Measurements from ENCODE around the gene ADAM11.

The ADAM11 gene

GRCh38 chr17:44759086-44759915, 513 bp downstream of the ADAM11 start:
- Histone ChIP-seq H3K79me2 (ENCODE audit: control insufficient read depth, insufficient read depth, low read length) (no peaks in the 10 kb centered on the region), H3K4me1 (ENCODE audit: control insufficient read depth, low read depth, low read length) (no peaks in the 10 kb centered on the region), H3K23ac (ENCODE audit: low read length) (peak overlapping the region; percentile 66), H3K4me3 (ENCODE audit: low read length) (no peak overlapping the region), H2BK5ac (ENCODE audit: low read length) (no peak overlapping the region), H3K9ac (ENCODE audit: low read length) (peak overlapping the region; percentile 19), H3K27me3 (ENCODE audit: insufficient read depth, low read length, poor library complexity) (peaks cover 14% of the 10 kb centered on the region), H2BK120ac (ENCODE audit: low read depth, low read length) (no peak overlapping the region), H4K8ac (ENCODE audit: low read depth, low read length) (no peak overlapping the region), H2BK15ac (replicated peaks; ENCODE audit: low read depth) (no peak overlapping the region), H3K4me2 (ENCODE audit: low read length) (peak overlapping the region; percentile 25), H2AK5ac (ENCODE audit: low read length) (no peak overlapping the region), H4K5ac (ENCODE audit: low read length) (no peak overlapping the region), H3K56ac (ENCODE audit: low read length) (peak overlapping the region; percentile 60), H3K36me3 (ENCODE audit: control insufficient read depth, insufficient read depth, low read length) (no peaks in the 10 kb centered on the region), H3K4ac (ENCODE audit: low read depth, low read length) (no peak overlapping the region), H3K18ac (ENCODE audit: low read length) (peak overlapping the region; percentile 63), H3K27ac (ENCODE audit: low read depth, low read length) (no peak overlapping the region), H3K79me1 (ENCODE audit: low read length) (no peaks in the 10 kb centered on the region)
- no peak for DNase-seq
- WGBS (ENCODE audit: extremely low coverage, insufficient coverage, low lambda C conversion rate): no CpG with 5 or more reads among the region's 60 CpGs

- Histone ChIP-seq H3K18ac (ENCODE audit: low read length) (no peak overlapping the region), H4K8ac (ENCODE audit: low read depth, low read length) (no peak overlapping the region), H3K4me2 (ENCODE audit: low read length) (no peak overlapping the region), H3K9ac (ENCODE audit: low read length) (no peak overlapping the region), H3K4me1 (ENCODE audit: control insufficient read depth, low read depth, low read length) (no peaks in the 10 kb centered on the region), H3K79me2 (ENCODE audit: control insufficient read depth, insufficient read depth, low read length) (no peaks in the 10 kb centered on the region), H3K36me3 (ENCODE audit: control insufficient read depth, insufficient read depth, low read length) (no peaks in the 10 kb centered on the region), H2BK5ac (ENCODE audit: low read length) (no peak overlapping the region), H3K27ac (ENCODE audit: low read depth, low read length) (no peak overlapping the region), H2BK15ac (replicated peaks; ENCODE audit: low read depth) (no peak overlapping the region), H2AK5ac (ENCODE audit: low read length) (no peak overlapping the region), H3K79me1 (ENCODE audit: low read length) (no peaks in the 10 kb centered on the region), H2BK120ac (ENCODE audit: low read depth, low read length) (no peak overlapping the region), H3K4me3 (ENCODE audit: low read length) (no peak overlapping the region), H3K4ac (ENCODE audit: low read depth, low read length) (no peak overlapping the region), H4K5ac (ENCODE audit: low read length) (no peak overlapping the region), H3K23ac (ENCODE audit: low read length) (no peak overlapping the region), H3K27me3 (ENCODE audit: insufficient read depth, low read length, poor library complexity) (peaks cover 14% of the 10 kb centered on the region), H3K56ac (ENCODE audit: low read length) (no peak overlapping the region)
- no peak for DNase-seq
- WGBS (ENCODE audit: extremely low coverage, insufficient coverage, low lambda C conversion rate): no CpG with 5 or more reads among the region's 3 CpGs
Observed at GRCh38 chr17:44759916-44760243, 1.1 kb downstream of the ADAM11 start.

- no peak overlapping the region for H3K56ac ChIP-seq (ENCODE audit: low read length)
- DNase-seq: no peak
- H2BK120ac ChIP-seq (ENCODE audit: low read depth, low read length): no peak overlapping the region
- H3K4me3 ChIP-seq (ENCODE audit: low read length): no peak overlapping the region
- WGBS (ENCODE audit: extremely low coverage, insufficient coverage, low lambda C conversion rate): no CpG with 5 or more reads among the region's 13 CpGs
- H3K27ac ChIP-seq (ENCODE audit: low read depth, low read length): no peak overlapping the region
- H3K4ac ChIP-seq (ENCODE audit: low read depth, low read length): no peak overlapping the region
- H4K5ac ChIP-seq (ENCODE audit: low read length): no peak overlapping the region
- no peaks in the 10 kb centered on the region for H3K79me2 ChIP-seq (ENCODE audit: control insufficient read depth, insufficient read depth, low read length)
- H3K4me2 ChIP-seq (ENCODE audit: low read length): no peak overlapping the region
- no peak overlapping the region for H4K8ac ChIP-seq (ENCODE audit: low read depth, low read length)
- no peak overlapping the region for H3K9ac ChIP-seq (ENCODE audit: low read length)
- H3K18ac ChIP-seq (ENCODE audit: low read length): no peak overlapping the region
- H3K27me3 ChIP-seq (ENCODE audit: insufficient read depth, low read length, poor library complexity): peaks cover 14% of the 10 kb centered on the region
- H2BK15ac ChIP-seq (replicated peaks; ENCODE audit: low read depth): no peak overlapping the region
- no peaks in the 10 kb centered on the region for H3K4me1 ChIP-seq (ENCODE audit: control insufficient read depth, low read depth, low read length)
- no peaks in the 10 kb centered on the region for H3K79me1 ChIP-seq (ENCODE audit: low read length)
- H3K36me3 ChIP-seq (ENCODE audit: control insufficient read depth, insufficient read depth, low read length): no peaks in the 10 kb centered on the region
- H2BK5ac ChIP-seq (ENCODE audit: low read length): no peak overlapping the region
- no peak overlapping the region for H3K23ac ChIP-seq (ENCODE audit: low read length)
- H2AK5ac ChIP-seq (ENCODE audit: low read length): no peak overlapping the region
Observed at GRCh38 chr17:44760474-44761308, 1.9 kb downstream of the ADAM11 start.

DNA sequence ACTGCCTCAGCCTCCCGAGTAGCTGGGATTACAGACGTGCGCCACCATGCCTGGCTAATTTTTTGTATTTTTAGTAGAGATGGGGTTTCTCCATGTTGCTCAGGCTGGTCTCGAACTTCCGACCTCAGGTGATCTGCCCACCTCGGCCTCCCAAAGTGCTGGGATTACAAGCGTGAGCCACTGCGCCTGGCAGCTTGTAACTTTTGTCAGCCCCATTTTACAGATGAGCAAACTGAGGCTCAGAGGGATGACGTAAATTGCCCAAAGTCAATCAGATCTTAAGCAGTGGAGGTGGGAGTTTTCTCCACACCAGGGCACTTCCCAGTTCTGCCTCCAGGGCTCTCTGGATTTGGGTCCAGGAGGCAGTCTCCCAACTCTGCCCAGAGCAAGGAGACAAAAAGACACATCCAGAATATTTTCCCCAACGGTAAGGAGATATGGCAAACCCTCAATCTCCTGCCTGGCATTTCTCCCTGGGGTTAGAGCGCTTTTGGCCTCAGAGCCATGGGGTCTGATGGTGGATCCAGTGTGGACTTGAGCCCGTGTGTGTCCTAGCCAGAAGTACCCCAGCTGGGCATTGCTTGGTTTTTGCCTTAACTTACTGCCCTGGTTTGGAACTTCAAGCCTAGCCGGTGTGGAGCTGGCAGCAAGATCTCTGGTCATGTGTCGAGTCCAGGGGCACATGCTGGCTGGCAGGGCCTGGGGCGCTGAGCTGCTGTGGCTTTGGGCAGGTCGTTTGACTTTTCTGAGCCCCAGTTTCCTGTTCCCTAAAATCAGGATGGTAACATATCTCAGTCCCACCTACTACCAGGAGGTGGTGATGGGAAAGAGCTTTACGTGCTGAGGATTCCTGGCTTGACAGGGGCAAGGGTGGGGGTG, 3.4 kb downstream of the ADAM11 start:
- Histone ChIP-seq H4K5ac (ENCODE audit: low read length) (no peak overlapping the region), H2AK5ac (ENCODE audit: low read length) (no peak overlapping the region), H4K8ac (ENCODE audit: low read depth, low read length) (no peak overlapping the region), H3K27me3 (ENCODE audit: insufficient read depth, low read length, poor library complexity) (peaks cover 14% of the 10 kb centered on the region), H3K27ac (ENCODE audit: low read depth, low read length) (no peak overlapping the region), H3K56ac (ENCODE audit: low read length) (no peak overlapping the region), H3K9ac (ENCODE audit: low read length) (no peak overlapping the region), H3K79me1 (ENCODE audit: low read length) (no peaks in the 10 kb centered on the region), H3K18ac (ENCODE audit: low read length) (no peak overlapping the region), H3K23ac (ENCODE audit: low read length) (no peak overlapping the region), H3K79me2 (ENCODE audit: control insufficient read depth, insufficient read depth, low read length) (no peaks in the 10 kb centered on the region), H3K36me3 (ENCODE audit: control insufficient read depth, insufficient read depth, low read length) (no peaks in the 10 kb centered on the region), H3K4ac (ENCODE audit: low read depth, low read length) (no peak overlapping the region), H2BK15ac (replicated peaks; ENCODE audit: low read depth) (no peak overlapping the region), H3K4me3 (ENCODE audit: low read length) (no peak overlapping the region), H2BK120ac (ENCODE audit: low read depth, low read length) (no peak overlapping the region), H3K4me1 (ENCODE audit: control insufficient read depth, low read depth, low read length) (no peaks in the 10 kb centered on the region), H3K4me2 (ENCODE audit: low read length) (no peak overlapping the region), H2BK5ac (ENCODE audit: low read length) (no peak overlapping the region)
- WGBS (ENCODE audit: extremely low coverage, insufficient coverage, low lambda C conversion rate): no CpG with 5 or more reads among the region's 17 CpGs
- DNase-seq: no peak

GRCh38 chr17:44763170-44763569, 4.4 kb downstream of the ADAM11 start:
- Histone ChIP-seq H3K27me3 (ENCODE audit: insufficient read depth, low read length, poor library complexity) (peaks cover 10% of the 10 kb centered on the region), H3K56ac (ENCODE audit: low read length) (no peak overlapping the region), H2BK15ac (replicated peaks; ENCODE audit: low read depth) (no peak overlapping the region), H3K27ac (ENCODE audit: low read depth, low read length) (no peak overlapping the region), H2BK5ac (ENCODE audit: low read length) (no peak overlapping the region), H4K8ac (ENCODE audit: low read depth, low read length) (no peak overlapping the region), H3K23ac (ENCODE audit: low read length) (no peak overlapping the region), H3K4me3 (ENCODE audit: low read length) (no peak overlapping the region), H4K5ac (ENCODE audit: low read length) (no peak overlapping the region), H3K36me3 (ENCODE audit: control insufficient read depth, insufficient read depth, low read length) (no peaks in the 10 kb centered on the region), H3K79me2 (ENCODE audit: control insufficient read depth, insufficient read depth, low read length) (no peaks in the 10 kb centered on the region), H3K79me1 (ENCODE audit: low read length) (no peaks in the 10 kb centered on the region), H2BK120ac (ENCODE audit: low read depth, low read length) (no peak overlapping the region), H3K4ac (ENCODE audit: low read depth, low read length) (no peak overlapping the region), H3K4me1 (ENCODE audit: control insufficient read depth, low read depth, low read length) (peaks cover 6% of the 10 kb centered on the region), H3K18ac (ENCODE audit: low read length) (no peak overlapping the region), H2AK5ac (ENCODE audit: low read length) (no peak overlapping the region), H3K4me2 (ENCODE audit: low read length) (no peak overlapping the region), H3K9ac (ENCODE audit: low read length) (no peak overlapping the region)
- DNase-seq: no peak
- no CpG with 5 or more reads among the region's 5 CpGs for WGBS (ENCODE audit: extremely low coverage, insufficient coverage, low lambda C conversion rate)

All from mesendoderm (in vitro differentiated cells).